ENCODE results near the gene EHF.

- TF ChIP-seq ZNF8 (CRISPR knock-in tag; IDR thresholded peaks at IDR 0.05) (no peak), PATZ1 (CRISPR knock-in tag; IDR thresholded peaks at IDR 0.05; ENCODE audit: borderline replicate concordance) (no peak), OSR1 (CRISPR knock-in tag; IDR thresholded peaks at IDR 0.05) (no peak), ZNF70 (CRISPR knock-in tag; IDR thresholded peaks at IDR 0.05) (no peak), TSHZ2 (CRISPR knock-in tag; IDR thresholded peaks at IDR 0.05) (peak; percentile 100)
Observed at GRCh38 chr11:34658071-34659015, 37.5 kb downstream of the EHF start.
